Transverse colon (tissue), 4 donors: ENCODE data around the gene SEMA3F. TPM values are rescaled to one million over a fixed set of nuclear protein-coding genes. Genes with fewer than 3 reads are reported as not detected.

Source experiments
- DNase-seq: peaks from one replicate; pipeline ENCODE4 v3.0.0-alpha.2; 2019
- H3K27ac ChIP-seq, 4 donors: fragments of 200-600 bp; sonication (generic); 2 replicates each; pipeline ENCODE4 v1.5.1; 2016 to 2018; ENCODE audit warnings: inconsistent platforms in 4 of 4
- H3K27me3 ChIP-seq: fragments of 200-600 bp; sonication (generic); 2 replicates; pipeline ENCODE4 v1.5.1; 2017; ENCODE audit warnings: inconsistent platforms
- H3K36me3 ChIP-seq, 4 donors: fragments of 200-600 bp; sonication (generic); 2 replicates each; pipeline ENCODE4 v1.5.1; 2017 to 2019; ENCODE audit warnings: inconsistent platforms in 4 of 4
- H3K4me1 ChIP-seq, 4 donors: fragments of 200-600 bp; sonication (generic); 2 replicates each; pipeline ENCODE4 v1.5.1; 2017 to 2020; ENCODE audit warnings: inconsistent platforms in 4 of 4
- H3K4me3 ChIP-seq, 4 donors: fragments of 200-600 bp; sonication (generic); 1 replicate in 1 of 4; 2 replicates in 3 of 4; pipeline versions ENCODE4 v1.5.1 to v1.6.1; 2017 to 2019; ENCODE audit warnings: inconsistent platforms in 4 of 4
- H3K9me3 ChIP-seq, 2 donors: fragments of 200-600 bp; sonication (generic); 2 replicates each; pipeline ENCODE4 v1.5.1; 2017 to 2019; ENCODE audit warnings: inconsistent platforms in 2 of 2
- EP300 ChIP-seq: sonication (generic); formaldehyde crosslinking; IDR thresholded peaks from one replicate; pipeline ENCODE4 v1.6.1; 2017; ENCODE audit warnings: antibody characterized with exemption, low read depth
- POLR2A ChIP-seq: fragments of 450-650 bp; IDR thresholded peaks from one replicate; pipeline ENCODE4 v1.6.1; 2016; ENCODE audit warnings: antibody characterized with exemption, mild to moderate bottlenecking, moderate library complexity
- POLR2AphosphoS5 ChIP-seq, 3 donors: sonication (generic); formaldehyde crosslinking; IDR thresholded peaks; one replicate each; pipeline ENCODE4 v1.6.1; 2016; ENCODE audit warnings: antibody characterized with exemption in 3 of 3
- WGBS, 2 donors: methylation state at CpG; one replicate each; pipeline ENCODE4 v1.1.5; 2018; ENCODE audit warnings: low coverage in 1 of 2; 5-methylcytosine and 5-hydroxymethylcytosine counted together
- in situ Hi-C, 4 donors: fragments of 200-750 bp; cut with MboI; loops; one replicate each; pipeline versions ENCODE4 v1.15.0 to v1.15.1; 2017; ENCODE audit warnings: low sequenced_read_pairs in 3 of 4, low pct_ligation_motif_present in 1 of 4, low pct_unique_long_range_greater_than_20kb in 1 of 4
- intact Hi-C: fragments of 100-400 bp; cut with DNase I; formaldehyde crosslinking; loops from one replicate; pipeline ENCODE4 v1.15.1; 2023; ENCODE audit warnings: low total_unique reads
- total RNA-seq, 4 donors: library from RNA; depleted of rRNA; stranded (reverse); fragments of >200 nt; gene quantifications; one replicate each; pipeline ENCODE4 v1.1.0, GENCODE V29; 2016
- TF ChIP-seq, protein P1 (sequence below), 5 experiments: fragments of 200-600 bp in 3 of 5; fragments of 450-650 bp in 2 of 5; sonication (generic) in 3 of 5; IDR thresholded peaks; 1 replicate in 2 of 5; 2 replicates in 3 of 5; pipeline ENCODE4 v1.5.1; 2016 to 2017; ENCODE audit warnings: antibody characterized with exemption in 5 of 5, inconsistent platforms in 3 of 5, mild to moderate bottlenecking in 2 of 5, moderate library complexity in 1 of 5

SEMA3F gene
- total RNA-seq, 4 donors from 2014 or later, result 1.9 to 30.6 (median 3.8) TPM

GRCh38 chr3:50135964-50136363 lies 19.2 kb upstream of the SEMA3F start:
- no peaks in the 10 kb centered on the region for H3K9me3 ChIP-seq

GRCh38 chr3:50136714-50137405 lies 18.3 kb upstream of the SEMA3F start:
- H3K27me3 ChIP-seq, result no peaks in the 10 kb centered on the region
- WGBS, 2 donors, result 66% methylated on average over 5 of the region's 6 CpGs; no CpG with 5 or more reads in 1 of the 2 donors
- intact Hi-C loops, result no loop called here
- no peaks in the 10 kb centered on the region for H3K9me3 ChIP-seq
- in situ Hi-C loops, result no loop called here
- no peak overlapping the region for H3K4me3 ChIP-seq
- no peaks in the 10 kb centered on the region for H3K36me3 ChIP-seq
- TF ChIP-seq POLR2AphosphoS5 (IDR thresholded peaks at IDR 0.05) (no peak), EP300 (no peak), POLR2A (no peak)
- TF ChIP-seq, protein P1, sequence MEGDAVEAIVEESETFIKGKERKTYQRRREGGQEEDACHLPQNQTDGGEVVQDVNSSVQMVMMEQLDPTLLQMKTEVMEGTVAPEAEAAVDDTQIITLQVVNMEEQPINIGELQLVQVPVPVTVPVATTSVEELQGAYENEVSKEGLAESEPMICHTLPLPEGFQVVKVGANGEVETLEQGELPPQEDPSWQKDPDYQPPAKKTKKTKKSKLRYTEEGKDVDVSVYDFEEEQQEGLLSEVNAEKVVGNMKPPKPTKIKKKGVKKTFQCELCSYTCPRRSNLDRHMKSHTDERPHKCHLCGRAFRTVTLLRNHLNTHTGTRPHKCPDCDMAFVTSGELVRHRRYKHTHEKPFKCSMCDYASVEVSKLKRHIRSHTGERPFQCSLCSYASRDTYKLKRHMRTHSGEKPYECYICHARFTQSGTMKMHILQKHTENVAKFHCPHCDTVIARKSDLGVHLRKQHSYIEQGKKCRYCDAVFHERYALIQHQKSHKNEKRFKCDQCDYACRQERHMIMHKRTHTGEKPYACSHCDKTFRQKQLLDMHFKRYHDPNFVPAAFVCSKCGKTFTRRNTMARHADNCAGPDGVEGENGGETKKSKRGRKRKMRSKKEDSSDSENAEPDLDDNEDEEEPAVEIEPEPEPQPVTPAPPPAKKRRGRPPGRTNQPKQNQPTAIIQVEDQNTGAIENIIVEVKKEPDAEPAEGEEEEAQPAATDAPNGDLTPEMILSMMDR (IDR thresholded peaks at IDR 0.05), result no peak
- H3K27ac ChIP-seq, result no peak overlapping the region
- peaks cover 0 to 7% (median 3%) of the 10 kb centered on the region in 4 donors for H3K4me1 ChIP-seq
- DNase-seq, result no peak

More at GRCh38 chr3:50135964-50136363, 19.2 kb upstream of the SEMA3F start:
- intact Hi-C loops (no loop called here), in situ Hi-C loops (no loop called here)
- Histone ChIP-seq H3K4me3 (no peak overlapping the region), H3K27me3 (no peaks in the 10 kb centered on the region), H3K36me3 (no peaks in the 10 kb centered on the region), H3K27ac (no peak overlapping the region), H3K4me1 (peaks cover 0 to 7% (median 3%) of the 10 kb centered on the region in 4 donors)
- no peak for TF ChIP-seq POLR2AphosphoS5 (IDR thresholded peaks at IDR 0.05)
- TF ChIP-seq, protein P1 (IDR thresholded peaks at IDR 0.05), result no peak
- no peak for TF ChIP-seq POLR2A
- no peak for TF ChIP-seq EP300
- no peak for DNase-seq
- 80 to 86% methylated on average over 1 to 5 of the region's 5 CpGs for WGBS, 2 donors

GRCh38 chr3:50137531-50137930 lies 17.6 kb upstream of the SEMA3F start:
- 99 to 100% methylated on average over 1 to 6 of the region's 6 CpGs for WGBS, 2 donors
- Histone ChIP-seq H3K9me3 (no peaks in the 10 kb centered on the region), H3K4me1 (peaks cover 0 to 7% (median 3%) of the 10 kb centered on the region in 4 donors), H3K27ac (no peak overlapping the region), H3K36me3 (no peaks in the 10 kb centered on the region), H3K4me3 (no peak overlapping the region), H3K27me3 (no peaks in the 10 kb centered on the region)
- in situ Hi-C loops (no loop called here), intact Hi-C loops (no loop called here)
- DNase-seq, result no peak
- TF ChIP-seq EP300, result no peak
- TF ChIP-seq, protein P1 (IDR thresholded peaks at IDR 0.05), result no peak
- no peak for TF ChIP-seq POLR2AphosphoS5 (IDR thresholded peaks at IDR 0.05)
- TF ChIP-seq POLR2A, result no peak

GRCh38 chr3:50138266-50139200 lies 16.6 kb upstream of the SEMA3F start:
- in situ Hi-C loops, result no loop called here
- Histone ChIP-seq H3K4me1 (peaks cover 0 to 7% (median 3%) of the 10 kb centered on the region in 4 donors), H3K4me3 (no peak overlapping the region), H3K27ac (no peak overlapping the region), H3K9me3 (no peaks in the 10 kb centered on the region), H3K27me3 (no peaks in the 10 kb centered on the region), H3K36me3 (no peaks in the 10 kb centered on the region)
- WGBS, 2 donors, result 20% methylated on average over 13 of the region's 13 CpGs; no CpG with 5 or more reads in 1 of the 2 donors
- TF ChIP-seq POLR2AphosphoS5 (IDR thresholded peaks at IDR 0.05) (no peak), POLR2A (no peak), EP300 (no peak)
- TF ChIP-seq, protein P1 (IDR thresholded peaks at IDR 0.05), result no peak
- no peak for DNase-seq
- intact Hi-C loops, result no loop called here
